HL-60 (cell line): ENCODE measurements around the gene AVP.

Experiments used
- DNase-seq, 2 experiments: peaks; one replicate each; pipeline ENCODE4 v3.0.0-alpha.2; 2010 to 2020; ENCODE audit warnings: low read depth in 1 of 2, low spot score in 1 of 2
- H3K27ac ChIP-seq: fragments of 250-450 bp; sonication (Bioruptor Pico); replicated peaks from 2 replicates; pipeline ENCODE4 v1.5.1; 2020; ENCODE audit warnings: mild to moderate bottlenecking, moderate library complexity
- H3K27me3 ChIP-seq: fragments of 250-450 bp; sonication (Bioruptor Pico); 2 replicates; pipeline ENCODE4 v1.5.1; 2021; ENCODE audit warnings: mild to moderate bottlenecking, moderate library complexity; ENCODE audit not compliant: insufficient read depth, poor library complexity, severe bottlenecking
- H3K4me3 ChIP-seq: replicated peaks from 2 replicates; pipeline ENCODE4 v1.5.1; 2011; ENCODE audit warnings: mild to moderate bottlenecking, control low read depth, low read length; ENCODE audit not compliant: insufficient read depth
- GABPA ChIP-seq: IDR thresholded peaks from 2 replicates; pipeline ENCODE4 v1.6.1; 2012; ENCODE audit warnings: low read depth
- POLR2AphosphoS5 ChIP-seq: IDR thresholded peaks from 2 replicates; pipeline ENCODE4 v1.6.1; 2012; ENCODE audit warnings: low read depth
- SPI1 ChIP-seq: IDR thresholded peaks from 2 replicates; pipeline ENCODE4 v1.6.1; 2012; ENCODE audit warnings: low read depth, mild to moderate bottlenecking, borderline replicate concordance
- TF ChIP-seq, protein P1 (sequence below): IDR thresholded peaks from one replicate; pipeline ENCODE4 v1.5.1; 2011; ENCODE audit warnings: low read length, control low read depth, inconsistent platforms; ENCODE audit not compliant: insufficient read depth
- TF ChIP-seq, protein P2 (sequence below): IDR thresholded peaks from 2 replicates; pipeline ENCODE4 v1.6.1; 2012; ENCODE audit warnings: low read depth; ENCODE audit not compliant: insufficient replicate concordance

AVP gene

DNA sequence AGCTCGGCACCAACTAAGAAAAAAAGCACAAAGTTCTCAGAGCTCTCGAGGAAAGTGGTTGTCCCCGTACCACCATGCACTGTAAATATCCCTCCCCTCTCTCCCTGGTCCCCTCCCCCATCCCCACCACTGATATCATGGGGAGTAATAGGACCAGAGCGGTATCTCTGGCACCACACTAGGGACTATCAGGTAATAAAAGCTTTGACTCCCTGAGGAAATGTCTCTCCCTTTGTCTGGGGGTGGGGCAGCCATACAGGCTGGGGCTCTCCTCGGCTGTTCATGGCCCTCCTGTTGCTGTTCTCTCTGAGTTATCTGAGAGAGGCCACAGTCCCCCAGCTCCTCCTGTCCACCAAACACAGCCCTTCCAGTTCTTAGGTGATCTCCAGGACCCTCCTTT, 46.1 kb downstream of the AVP start:
- Histone ChIP-seq H3K4me3 (no peak overlapping the region), H3K27me3 (no peaks in the 10 kb centered on the region), H3K27ac (no peak overlapping the region)
- TF ChIP-seq SPI1: no peak
- TF ChIP-seq POLR2AphosphoS5: no peak
- TF ChIP-seq, protein P1, sequence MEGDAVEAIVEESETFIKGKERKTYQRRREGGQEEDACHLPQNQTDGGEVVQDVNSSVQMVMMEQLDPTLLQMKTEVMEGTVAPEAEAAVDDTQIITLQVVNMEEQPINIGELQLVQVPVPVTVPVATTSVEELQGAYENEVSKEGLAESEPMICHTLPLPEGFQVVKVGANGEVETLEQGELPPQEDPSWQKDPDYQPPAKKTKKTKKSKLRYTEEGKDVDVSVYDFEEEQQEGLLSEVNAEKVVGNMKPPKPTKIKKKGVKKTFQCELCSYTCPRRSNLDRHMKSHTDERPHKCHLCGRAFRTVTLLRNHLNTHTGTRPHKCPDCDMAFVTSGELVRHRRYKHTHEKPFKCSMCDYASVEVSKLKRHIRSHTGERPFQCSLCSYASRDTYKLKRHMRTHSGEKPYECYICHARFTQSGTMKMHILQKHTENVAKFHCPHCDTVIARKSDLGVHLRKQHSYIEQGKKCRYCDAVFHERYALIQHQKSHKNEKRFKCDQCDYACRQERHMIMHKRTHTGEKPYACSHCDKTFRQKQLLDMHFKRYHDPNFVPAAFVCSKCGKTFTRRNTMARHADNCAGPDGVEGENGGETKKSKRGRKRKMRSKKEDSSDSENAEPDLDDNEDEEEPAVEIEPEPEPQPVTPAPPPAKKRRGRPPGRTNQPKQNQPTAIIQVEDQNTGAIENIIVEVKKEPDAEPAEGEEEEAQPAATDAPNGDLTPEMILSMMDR: no peak
- TF ChIP-seq, protein P2, sequence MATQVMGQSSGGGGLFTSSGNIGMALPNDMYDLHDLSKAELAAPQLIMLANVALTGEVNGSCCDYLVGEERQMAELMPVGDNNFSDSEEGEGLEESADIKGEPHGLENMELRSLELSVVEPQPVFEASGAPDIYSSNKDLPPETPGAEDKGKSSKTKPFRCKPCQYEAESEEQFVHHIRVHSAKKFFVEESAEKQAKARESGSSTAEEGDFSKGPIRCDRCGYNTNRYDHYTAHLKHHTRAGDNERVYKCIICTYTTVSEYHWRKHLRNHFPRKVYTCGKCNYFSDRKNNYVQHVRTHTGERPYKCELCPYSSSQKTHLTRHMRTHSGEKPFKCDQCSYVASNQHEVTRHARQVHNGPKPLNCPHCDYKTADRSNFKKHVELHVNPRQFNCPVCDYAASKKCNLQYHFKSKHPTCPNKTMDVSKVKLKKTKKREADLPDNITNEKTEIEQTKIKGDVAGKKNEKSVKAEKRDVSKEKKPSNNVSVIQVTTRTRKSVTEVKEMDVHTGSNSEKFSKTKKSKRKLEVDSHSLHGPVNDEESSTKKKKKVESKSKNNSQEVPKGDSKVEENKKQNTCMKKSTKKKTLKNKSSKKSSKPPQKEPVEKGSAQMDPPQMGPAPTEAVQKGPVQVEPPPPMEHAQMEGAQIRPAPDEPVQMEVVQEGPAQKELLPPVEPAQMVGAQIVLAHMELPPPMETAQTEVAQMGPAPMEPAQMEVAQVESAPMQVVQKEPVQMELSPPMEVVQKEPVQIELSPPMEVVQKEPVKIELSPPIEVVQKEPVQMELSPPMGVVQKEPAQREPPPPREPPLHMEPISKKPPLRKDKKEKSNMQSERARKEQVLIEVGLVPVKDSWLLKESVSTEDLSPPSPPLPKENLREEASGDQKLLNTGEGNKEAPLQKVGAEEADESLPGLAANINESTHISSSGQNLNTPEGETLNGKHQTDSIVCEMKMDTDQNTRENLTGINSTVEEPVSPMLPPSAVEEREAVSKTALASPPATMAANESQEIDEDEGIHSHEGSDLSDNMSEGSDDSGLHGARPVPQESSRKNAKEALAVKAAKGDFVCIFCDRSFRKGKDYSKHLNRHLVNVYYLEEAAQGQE: no peak
- TF ChIP-seq GABPA: no peak
- DNase-seq: no peak

DNA sequence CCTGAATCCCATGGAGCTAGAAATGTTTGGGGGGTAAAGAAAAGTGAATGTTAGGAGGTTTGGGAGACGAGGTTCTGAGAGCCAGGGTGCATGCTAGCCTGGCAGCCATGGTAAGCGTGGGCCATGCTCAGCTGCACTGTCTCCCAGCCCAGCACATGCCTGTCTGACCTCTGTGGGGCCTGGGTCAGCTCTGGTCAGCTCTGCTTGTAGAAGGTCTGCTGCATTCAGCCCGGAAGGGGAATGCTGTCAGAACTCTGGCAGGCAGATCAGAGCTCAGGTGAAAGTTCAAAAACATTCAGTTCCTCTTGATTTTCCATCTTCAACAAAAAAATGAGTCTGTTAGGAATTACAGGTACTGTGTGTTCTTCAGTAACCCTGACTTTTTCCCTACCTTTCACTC, 46.9 kb downstream of the AVP start:
- no peak overlapping the region for H3K27ac ChIP-seq

DNA sequence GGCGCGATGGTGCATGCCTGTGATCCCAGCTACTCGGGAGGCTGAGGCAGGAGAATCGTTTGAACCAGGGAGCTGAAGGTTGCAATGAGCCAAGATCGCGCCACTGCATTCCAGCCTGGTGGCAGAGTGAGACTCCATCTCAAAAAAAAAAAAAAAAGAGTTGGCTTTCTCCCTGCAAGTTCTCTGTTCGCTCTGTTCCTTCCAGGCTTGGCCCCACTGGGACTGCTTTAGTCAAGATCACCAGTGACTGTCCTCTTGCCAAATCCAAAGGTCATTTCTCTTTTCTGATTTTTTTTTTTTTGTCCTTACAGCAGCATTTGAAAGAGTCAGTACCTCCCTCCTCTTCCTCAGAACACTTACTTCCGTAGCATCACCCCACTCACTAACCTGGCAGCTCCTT, 51.9 kb downstream of the AVP start:
- TF ChIP-seq SPI1 (no peak), GABPA (no peak), POLR2AphosphoS5 (no peak)
- TF ChIP-seq, protein P2: no peak
- TF ChIP-seq, protein P1: no peak
- H3K27ac ChIP-seq: no peak overlapping the region
- H3K27me3 ChIP-seq: no peaks in the 10 kb centered on the region
- no peak for DNase-seq
- no peak overlapping the region for H3K4me3 ChIP-seq

More for the DNA sequence above, 46.9 kb downstream of the AVP start:
- H3K27me3 ChIP-seq: no peaks in the 10 kb centered on the region
- TF ChIP-seq, protein P2: no peak
- TF ChIP-seq, protein P1: no peak
- TF ChIP-seq POLR2AphosphoS5 (no peak), GABPA (no peak), SPI1 (no peak)
- no peak for DNase-seq
- H3K4me3 ChIP-seq: no peak overlapping the region
